Esophagus muscularis mucosa (tissue), 4 donors: Measurements from ENCODE around the gene MZF1. TPM values are rescaled to one million over a fixed set of nuclear protein-coding genes. Genes with fewer than 3 reads are reported as not detected.

ENCODE experiments used
- DNase-seq: peaks from one replicate; pipeline ENCODE4 v3.0.0-alpha.2; 2017; ENCODE audit errors: extremely low spot score
- H3K27ac ChIP-seq, 4 donors: fragments of 200-600 bp; sonication (generic); replicated peaks in 1 of 4; 1 replicate in 3 of 4; 2 replicates in 1 of 4; pipeline ENCODE4 v1.5.1; 2016 to 2019; ENCODE audit warnings: mild to moderate bottlenecking in 1 of 4
- H3K27me3 ChIP-seq, 4 donors: fragments of 200-600 bp; sonication (generic); one replicate each; pipeline versions ENCODE4 v1.5.1 to v1.6.0; 2016 to 2019
- H3K36me3 ChIP-seq, 4 donors: fragments of 200-600 bp; sonication (generic); one replicate each; pipeline ENCODE4 v1.5.1; 2016 to 2019
- H3K4me1 ChIP-seq, 4 donors: fragments of 200-600 bp; sonication (generic); one replicate each; pipeline ENCODE4 v1.5.1; 2016 to 2019
- H3K4me3 ChIP-seq, 4 donors: fragments of 200-600 bp; sonication (generic); 1 replicate in 2 of 4; 2 replicates in 2 of 4; pipeline ENCODE4 v1.5.1; 2016 to 2019; ENCODE audit warnings: mild to moderate bottlenecking in 4 of 4, moderate library complexity in 1 of 4
- H3K9me3 ChIP-seq, 4 donors: fragments of 200-600 bp; sonication (generic); 1 replicate in 3 of 4; 2 replicates in 1 of 4; pipeline ENCODE4 v1.5.1; 2016 to 2019
- EP300 ChIP-seq: sonication (generic); formaldehyde crosslinking; IDR thresholded peaks from one replicate; pipeline ENCODE4 v1.6.1; 2017; ENCODE audit warnings: antibody characterized with exemption
- POLR2A ChIP-seq: fragments of 450-650 bp; IDR thresholded peaks from one replicate; pipeline ENCODE4 v1.6.1; 2017; ENCODE audit warnings: antibody characterized with exemption, moderate library complexity, mild to moderate bottlenecking, low read depth
- POLR2AphosphoS5 ChIP-seq, 2 donors: sonication (generic); formaldehyde crosslinking; IDR thresholded peaks; one replicate each; pipeline ENCODE4 v1.6.1; 2017; ENCODE audit warnings: antibody characterized with exemption in 2 of 2
- WGBS: methylation state at CpG from one replicate; pipeline ENCODE4 v1.1.5; 2018; 5-methylcytosine and 5-hydroxymethylcytosine counted together
- intact Hi-C: fragments of 100-400 bp; cut with DNase I; formaldehyde crosslinking; loops from one replicate; pipeline ENCODE4 v1.15.1; 2023
- total RNA-seq, 4 donors: library from RNA; depleted of rRNA; stranded (reverse); fragments of >200 nt; gene quantifications; one replicate each; pipeline versions ENCODE4 v1.1.0 to v1.2.1, GENCODE V29; 2016
- TF ChIP-seq, protein P1 (sequence below), 3 experiments: fragments of 200-600 bp in 2 of 3; fragments of 450-650 bp in 1 of 3; sonication (generic) in 2 of 3; IDR thresholded peaks; one replicate each; pipeline ENCODE4 v1.5.1; 2017 to 2019; ENCODE audit warnings: antibody characterized with exemption in 3 of 3, mild to moderate bottlenecking in 2 of 3, moderate library complexity in 1 of 3

The MZF1 gene
- total RNA-seq, 4 donors from 2014 or later: 20.5 to 29.3 (median 22.4) TPM

DNA sequence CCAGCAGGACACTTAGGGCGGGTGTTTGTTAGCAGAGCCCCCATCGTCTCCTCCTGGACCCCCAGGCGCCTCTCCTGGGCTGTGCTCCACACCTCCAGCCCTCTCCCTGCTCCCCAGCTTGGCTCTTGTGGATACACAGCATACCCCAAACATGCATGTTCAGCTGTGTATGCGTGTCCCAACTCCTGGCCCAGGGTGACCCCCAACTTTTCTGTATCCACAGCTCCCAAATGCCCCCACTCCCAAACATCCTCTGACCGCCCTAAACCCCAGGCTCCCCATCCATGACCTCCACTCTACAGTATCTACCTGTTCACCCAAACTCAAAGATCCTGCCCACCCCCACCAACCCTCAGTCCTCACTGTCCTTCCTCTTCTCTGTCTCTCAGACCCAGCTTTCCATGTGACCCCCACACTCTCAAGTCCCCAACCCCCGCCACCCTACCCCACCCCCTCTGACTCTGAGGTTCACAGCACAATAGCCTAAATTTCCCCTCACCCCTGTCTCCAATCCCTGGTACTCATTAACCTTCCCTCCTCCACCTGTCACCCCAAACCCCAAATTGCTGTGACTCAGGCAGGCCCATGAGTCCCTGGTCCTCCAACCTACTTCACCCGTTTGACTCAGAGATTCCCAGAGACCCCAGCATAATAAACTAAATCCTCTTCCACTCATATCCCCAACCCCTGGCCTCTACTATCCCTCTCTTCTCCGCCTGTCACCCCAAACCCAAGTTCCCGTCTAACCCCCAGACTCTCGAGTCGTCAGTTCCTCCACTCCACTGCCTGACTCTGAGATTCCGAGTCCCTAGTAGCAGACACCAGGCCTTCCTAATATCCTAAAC, 15.7 kb downstream of the MZF1 start:
- 29% methylated on average over 12 of the region's 12 CpGs for WGBS
- Histone ChIP-seq H3K27ac (peak overlapping the region; percentile 96 to 100 (median 100)), H3K36me3 (peaks cover 14 to 32% (median 27%) of the 10 kb centered on the region in 4 donors), H3K4me1 (peaks cover 57 to 78% (median 76%) of the 10 kb centered on the region in 4 donors), H3K4me3 (peak overlapping the region; percentile 67 to 89 (median 84)), H3K27me3 (peaks cover 0 to under 1% (median 0%) of the 10 kb centered on the region in 4 donors), H3K9me3 (no peaks in the 10 kb centered on the region)
- DNase-seq: no peak
- intact Hi-C loops: no loop called here
- no peak for TF ChIP-seq EP300
- TF ChIP-seq, protein P1, sequence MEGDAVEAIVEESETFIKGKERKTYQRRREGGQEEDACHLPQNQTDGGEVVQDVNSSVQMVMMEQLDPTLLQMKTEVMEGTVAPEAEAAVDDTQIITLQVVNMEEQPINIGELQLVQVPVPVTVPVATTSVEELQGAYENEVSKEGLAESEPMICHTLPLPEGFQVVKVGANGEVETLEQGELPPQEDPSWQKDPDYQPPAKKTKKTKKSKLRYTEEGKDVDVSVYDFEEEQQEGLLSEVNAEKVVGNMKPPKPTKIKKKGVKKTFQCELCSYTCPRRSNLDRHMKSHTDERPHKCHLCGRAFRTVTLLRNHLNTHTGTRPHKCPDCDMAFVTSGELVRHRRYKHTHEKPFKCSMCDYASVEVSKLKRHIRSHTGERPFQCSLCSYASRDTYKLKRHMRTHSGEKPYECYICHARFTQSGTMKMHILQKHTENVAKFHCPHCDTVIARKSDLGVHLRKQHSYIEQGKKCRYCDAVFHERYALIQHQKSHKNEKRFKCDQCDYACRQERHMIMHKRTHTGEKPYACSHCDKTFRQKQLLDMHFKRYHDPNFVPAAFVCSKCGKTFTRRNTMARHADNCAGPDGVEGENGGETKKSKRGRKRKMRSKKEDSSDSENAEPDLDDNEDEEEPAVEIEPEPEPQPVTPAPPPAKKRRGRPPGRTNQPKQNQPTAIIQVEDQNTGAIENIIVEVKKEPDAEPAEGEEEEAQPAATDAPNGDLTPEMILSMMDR (IDR thresholded peaks at IDR 0.05): no peak
- TF ChIP-seq POLR2AphosphoS5 (IDR thresholded peaks at IDR 0.05): no peak
- no peak for TF ChIP-seq POLR2A

DNA sequence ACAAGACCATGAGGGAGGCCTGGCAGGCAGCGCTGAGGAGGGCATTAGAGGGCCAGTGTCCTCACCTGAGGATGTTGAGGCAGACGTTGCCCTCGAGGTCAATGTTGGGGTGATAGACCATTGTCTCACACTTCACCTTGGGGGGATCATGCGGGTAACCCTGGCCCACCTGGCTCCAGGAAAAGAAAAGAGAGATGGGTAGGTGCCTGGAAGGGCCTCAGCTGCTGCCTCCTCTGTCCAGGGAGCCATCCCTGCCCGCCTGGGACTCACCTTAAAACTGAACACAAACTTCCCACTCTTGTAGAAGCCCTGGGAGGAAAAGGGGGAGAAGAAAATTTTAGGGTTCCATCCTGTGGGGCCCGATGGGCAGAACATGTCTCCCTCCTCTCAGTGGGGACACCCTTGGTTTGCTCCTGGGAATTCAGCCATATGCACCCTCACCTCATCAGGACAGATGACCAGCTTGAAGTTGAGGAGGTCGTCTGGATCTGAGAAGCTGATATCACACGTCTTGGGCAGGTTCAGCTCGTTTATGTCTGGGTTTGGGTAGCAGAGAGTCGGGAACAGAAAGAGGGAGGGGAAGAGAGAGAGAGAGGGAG, 16.4 kb downstream of the MZF1 start:
- no peak for DNase-seq
- Histone ChIP-seq H3K27ac (peak overlapping the region; percentile 96 to 100 (median 100)), H3K4me3 (peak overlapping the region; percentile 67 to 89 (median 84)), H3K9me3 (no peaks in the 10 kb centered on the region), H3K4me1 (peaks cover 49 to 70% (median 68%) of the 10 kb centered on the region in 4 donors), H3K27me3 (no peaks in the 10 kb centered on the region), H3K36me3 (peaks cover 21 to 39% (median 34%) of the 10 kb centered on the region in 4 donors)
- intact Hi-C loops: no loop called here
- WGBS: 53% methylated on average over 10 of the region's 10 CpGs
- TF ChIP-seq, protein P1 (IDR thresholded peaks at IDR 0.05): no peak
- TF ChIP-seq POLR2AphosphoS5 (IDR thresholded peaks at IDR 0.05) (no peak), POLR2A (no peak), EP300 (no peak)

DNA sequence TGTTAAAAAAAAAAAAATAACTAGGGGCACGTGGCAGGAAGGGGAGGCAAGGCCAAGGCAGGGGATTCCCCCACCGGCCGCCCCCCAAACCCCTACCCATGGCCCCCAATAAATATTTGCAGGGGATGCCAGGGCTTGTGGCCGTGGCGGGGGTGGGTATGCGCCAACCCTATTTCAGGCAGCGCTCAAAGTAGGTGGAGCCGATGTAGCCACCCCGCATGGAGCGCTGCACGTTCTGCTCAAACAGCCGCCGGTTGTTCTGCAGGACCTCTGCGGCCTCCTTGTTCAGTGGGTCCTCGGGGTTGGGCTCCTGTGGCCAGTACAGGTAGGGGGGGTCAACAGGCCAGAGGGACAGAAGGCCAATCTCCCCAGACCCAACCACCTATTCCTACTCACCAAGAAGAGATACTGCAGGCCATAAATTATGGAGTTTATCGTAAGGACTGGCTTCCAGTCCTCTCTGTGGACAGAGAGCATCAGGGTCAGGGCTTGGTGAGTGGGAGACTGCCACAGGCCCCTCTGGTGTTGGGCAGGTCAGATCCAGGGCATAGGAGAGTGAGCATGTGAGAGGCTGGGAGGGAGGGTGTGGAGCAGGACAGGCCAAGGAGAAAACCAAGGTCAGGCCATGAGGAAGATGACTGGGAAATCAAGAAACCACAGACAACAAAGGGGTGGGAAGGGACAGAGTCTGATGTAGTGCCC, 17.1 kb downstream of the MZF1 start:
- TF ChIP-seq, protein P1 (IDR thresholded peaks at IDR 0.05): no peak
- TF ChIP-seq POLR2AphosphoS5 (IDR thresholded peaks at IDR 0.05) (no peak), POLR2A (no peak), EP300 (no peak)
- H3K27me3 ChIP-seq: no peaks in the 10 kb centered on the region
- no peak for DNase-seq
- H3K36me3 ChIP-seq: peaks cover 28 to 46% (median 40%) of the 10 kb centered on the region in 4 donors
- intact Hi-C loops: no loop called here
- H3K4me1 ChIP-seq: peaks cover 46 to 64% (median 62%) of the 10 kb centered on the region in 4 donors
- peak overlapping the region in 2 of 4 donors; percentile 70 to 89 for H3K4me3 ChIP-seq
- no peaks in the 10 kb centered on the region for H3K9me3 ChIP-seq
- H3K27ac ChIP-seq: peak overlapping the region; percentile 94 to 100 (median 98)
- WGBS: 88% methylated on average over 8 of the region's 16 CpGs

DNA sequence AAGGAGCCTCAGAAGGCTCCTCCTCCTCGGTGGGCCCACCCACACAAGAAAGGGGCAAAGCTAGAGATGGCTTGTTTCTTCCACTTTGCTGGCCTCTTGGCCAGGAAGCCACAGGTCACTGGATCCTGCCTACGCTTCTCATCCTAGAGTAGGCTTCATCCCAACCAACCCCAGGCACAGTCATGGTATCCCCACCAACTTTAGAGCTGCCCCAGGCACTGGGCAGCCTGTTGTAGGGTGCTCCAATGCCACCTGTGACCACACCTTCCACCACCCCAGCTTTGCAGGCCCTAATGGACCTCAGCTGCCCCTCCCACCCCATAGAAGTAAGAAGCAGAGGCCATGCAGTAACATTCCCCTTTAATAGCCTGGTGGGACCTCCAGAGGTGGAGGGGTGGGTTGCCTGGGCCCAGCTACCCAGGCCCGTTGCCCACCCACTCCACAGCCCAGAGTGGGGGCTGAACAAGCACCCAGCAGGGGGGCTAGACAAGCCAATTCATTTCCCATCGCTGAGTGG, 17.7 kb downstream of the MZF1 start:
- Histone ChIP-seq H3K36me3 (peaks cover 33 to 52% (median 47%) of the 10 kb centered on the region in 4 donors), H3K4me1 (peaks cover 46 to 57% (median 55%) of the 10 kb centered on the region in 4 donors), H3K27me3 (no peaks in the 10 kb centered on the region), H3K4me3 (peak overlapping the region; percentile 70 to 84 (median 75)), H3K27ac (peak overlapping the region; percentile 94 to 100 (median 98)), H3K9me3 (no peaks in the 10 kb centered on the region)
- TF ChIP-seq POLR2AphosphoS5 (IDR thresholded peaks at IDR 0.05) (no peak), EP300 (no peak), POLR2A (no peak)
- TF ChIP-seq, protein P1 (IDR thresholded peaks at IDR 0.05): no peak
- intact Hi-C loops: no loop called here
- no peak for DNase-seq
- 58% methylated on average over 3 of the region's 4 CpGs for WGBS
